ENCODE measurements around the gene CLK3. TPM values are rescaled to one million over a fixed set of nuclear protein-coding genes. Genes with fewer than 3 reads are reported as not detected.

The CLK3 gene
- total and polyA plus RNA-seq, 2 of the 13 experiments (the other 11 are each of a cell fraction or from before 2014, with no cell fraction given), result 41.5 to 82.0 TPM

DNA sequence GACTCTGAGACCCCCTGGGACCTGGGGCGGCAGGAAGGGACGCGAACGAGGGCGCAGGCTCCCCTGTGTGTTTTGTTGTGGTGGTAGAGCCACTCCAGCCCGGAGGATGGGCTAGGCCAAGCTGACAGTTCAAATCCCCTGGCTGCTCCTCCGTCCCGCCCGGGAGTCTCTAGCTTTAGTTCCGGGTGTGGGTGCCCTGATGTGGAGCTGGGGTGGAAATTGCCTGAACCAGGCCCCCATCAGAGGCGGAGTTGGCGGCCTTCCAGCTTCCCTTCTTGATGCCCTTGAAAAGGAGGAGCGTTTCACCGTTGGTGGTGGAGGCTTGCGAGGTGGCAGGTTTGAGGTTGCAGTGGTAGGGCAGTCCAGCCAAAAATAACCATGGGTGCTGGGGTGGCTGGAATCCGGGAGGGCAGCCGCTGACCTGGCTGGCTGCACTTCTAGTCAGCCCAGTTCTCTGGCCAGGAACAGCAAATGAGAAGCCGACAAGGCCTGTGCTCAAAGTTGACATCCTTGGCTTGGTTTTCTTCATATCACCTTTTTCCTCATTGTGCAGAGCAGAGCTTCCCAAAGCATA is 817 bp downstream of the CLK3 start:
- ChIA-PET CTCF (ENCODE audit: low intra/inter-chr PET ratio, low total read pairs) (interaction anchor here (1.1 kb wide), 1 partner anchor 243 kb away, joined by 3 read pairs; no protein-coding TSS in a partner anchor), POLR2A (interaction anchor here (0.5 to 6.9 kb wide), 8 partner anchors 15 to 407 kb away, joined by 3 to 52 read pairs (median 4); partner anchors contain the start of genes ARID3B and PPCDC)
- H3K27me3 ChIP-seq (ENCODE audit: control insufficient read depth in 1 of 2, insufficient read depth in 2 of 2, low read length in 2 of 2), result peaks cover 0 to 15% of the 10 kb centered on the region in 2 experiments; a peak in 2 of 5 replicates
- peaks cover 51% of the 10 kb centered on the region for H4K20me1 ChIP-seq (ENCODE audit: insufficient read depth, low read length)
- H3K27ac ChIP-seq (ENCODE audit: extremely low read length, insufficient read depth, low read length), result peak overlapping the region; percentile 93
- no TSS peak for BruUV-seq (replicated peaks)
- peaks cover 50% of the 10 kb centered on the region for H3K79me2 ChIP-seq (ENCODE audit: insufficient read depth, low read length)
- DNase-seq (ENCODE audit: low spot score), result peak; percentile 54
- H3K9ac ChIP-seq (ENCODE audit: insufficient read depth, low read depth, low read length), result peak overlapping the region; percentile 99
- peaks cover 7 to 23% of the 10 kb centered on the region in 2 experiments for H3K36me3 ChIP-seq (replicated peaks in 1 of 2; ENCODE audit: control insufficient read depth in 1 of 2, insufficient read depth in 2 of 2, low read length in 2 of 2)
- H3K9me3 ChIP-seq (ENCODE audit: low read length), result no peaks in the 10 kb centered on the region
- ATAC-seq, result peak; percentile 2; the same call in 2 of the 3 replicates
- H3K4me3 ChIP-seq (replicated peaks in 1 of 3; ENCODE audit: insufficient read depth in 1 of 3, low read depth in 2 of 3, low read length in 3 of 3), result peak overlapping the region; percentile 90 to 100 (median 94)
- H3K4me2 ChIP-seq (ENCODE audit: low read depth, low read length), result peak overlapping the region; percentile 85
- intact Hi-C loops (cut with micrococcal nuclease; ENCODE audit: unreplicated experiment) (loop anchor here (5.0 kb wide), 2 partner anchors 174 to 244 kb away; no protein-coding TSS in a partner anchor), in situ Hi-C loops (cut with HindIII; ENCODE audit: extremely low pct_ligation_motif_present, low pct_unique_long_range_greater_than_20kb) (no loop called here)
- no peak overlapping the region for H2AFZ ChIP-seq (ENCODE audit: low read length)
- peaks cover 39% of the 10 kb centered on the region for H3K4me1 ChIP-seq (ENCODE audit: insufficient read depth, low read length)
- FAIRE-seq, result peak; percentile 4
- WGBS (ENCODE audit: low lambda C conversion rate), result 0% methylated on average over 17 of the region's 18 CpGs
- TF ChIP-seq FOXC1 (CRISPR knock-in tag; IDR thresholded peaks at IDR 0.05; ENCODE audit: borderline replicate concordance) (no peak), CREM (IDR thresholded peaks at IDR 0.05) (0 out of 2 replicates have a peak, but pooled peaks have one; percentile 6), CREM (CRISPR knock-in tag; IDR thresholded peaks at IDR 0.05) (no peak), DNMT3B (CRISPR knock-in tag; conservative IDR thresholded peaks at IDR 0.05) (0 out of 2 replicates have a peak, but pooled peaks have one; percentile 54), AGO2 (optimal IDR thresholded peaks at IDR 0.05; ENCODE audit: low read depth, low read length) (peak; percentile 21), KAT7 (CRISPR knock-in tag; IDR thresholded peaks at IDR 0.05; ENCODE audit: borderline replicate concordance) (no peak), MED13 (CRISPR knock-in tag; IDR thresholded peaks at IDR 0.05) (peak; percentile 6; the same call in 1 of the 2 replicates), GZF1 (CRISPR knock-in tag; IDR thresholded peaks at IDR 0.05) (peak; percentile 8; the same call in 1 of the 2 replicates), HIVEP1 (CRISPR knock-in tag; IDR thresholded peaks at IDR 0.05) (0 out of 2 replicates have a peak, but pooled peaks have one; percentile 39), ELF1 (CRISPR knock-in tag; IDR thresholded peaks at IDR 0.05) (peak; percentile 36; the same call in 1 of the 2 replicates), ZNF180 (CRISPR knock-in tag; IDR thresholded peaks at IDR 0.05; ENCODE audit: borderline replicate concordance, low read depth) (0 out of 2 replicates have a peak, but pooled peaks have one; percentile 30), ZNF891 (CRISPR knock-in tag; IDR thresholded peaks at IDR 0.05) (0 out of 2 replicates have a peak, but pooled peaks have one; percentile 19), ADNP (CRISPR knock-in tag; IDR thresholded peaks at IDR 0.05) (no peak), ZNF256 (CRISPR knock-in tag; conservative IDR thresholded peaks at IDR 0.05) (0 out of 2 replicates have a peak, but pooled peaks have one; percentile 14), FOXM1 (CRISPR knock-in tag; IDR thresholded peaks at IDR 0.05) (no peak)
- TF ChIP-seq, protein P1, sequence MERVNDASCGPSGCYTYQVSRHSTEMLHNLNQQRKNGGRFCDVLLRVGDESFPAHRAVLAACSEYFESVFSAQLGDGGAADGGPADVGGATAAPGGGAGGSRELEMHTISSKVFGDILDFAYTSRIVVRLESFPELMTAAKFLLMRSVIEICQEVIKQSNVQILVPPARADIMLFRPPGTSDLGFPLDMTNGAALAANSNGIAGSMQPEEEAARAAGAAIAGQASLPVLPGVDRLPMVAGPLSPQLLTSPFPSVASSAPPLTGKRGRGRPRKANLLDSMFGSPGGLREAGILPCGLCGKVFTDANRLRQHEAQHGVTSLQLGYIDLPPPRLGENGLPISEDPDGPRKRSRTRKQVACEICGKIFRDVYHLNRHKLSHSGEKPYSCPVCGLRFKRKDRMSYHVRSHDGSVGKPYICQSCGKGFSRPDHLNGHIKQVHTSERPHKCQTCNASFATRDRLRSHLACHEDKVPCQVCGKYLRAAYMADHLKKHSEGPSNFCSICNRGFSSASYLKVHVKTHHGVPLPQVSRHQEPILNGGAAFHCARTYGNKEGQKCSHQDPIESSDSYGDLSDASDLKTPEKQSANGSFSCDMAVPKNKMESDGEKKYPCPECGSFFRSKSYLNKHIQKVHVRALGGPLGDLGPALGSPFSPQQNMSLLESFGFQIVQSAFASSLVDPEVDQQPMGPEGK (CRISPR knock-in tag; IDR thresholded peaks at IDR 0.05), result peak; percentile 73
- TF ChIP-seq, protein P2, sequence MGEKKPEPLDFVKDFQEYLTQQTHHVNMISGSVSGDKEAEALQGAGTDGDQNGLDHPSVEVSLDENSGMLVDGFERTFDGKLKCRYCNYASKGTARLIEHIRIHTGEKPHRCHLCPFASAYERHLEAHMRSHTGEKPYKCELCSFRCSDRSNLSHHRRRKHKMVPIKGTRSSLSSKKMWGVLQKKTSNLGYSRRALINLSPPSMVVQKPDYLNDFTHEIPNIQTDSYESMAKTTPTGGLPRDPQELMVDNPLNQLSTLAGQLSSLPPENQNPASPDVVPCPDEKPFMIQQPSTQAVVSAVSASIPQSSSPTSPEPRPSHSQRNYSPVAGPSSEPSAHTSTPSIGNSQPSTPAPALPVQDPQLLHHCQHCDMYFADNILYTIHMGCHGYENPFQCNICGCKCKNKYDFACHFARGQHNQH (CRISPR knock-in tag; IDR thresholded peaks at IDR 0.05), result 0 out of 2 replicates have a peak, but pooled peaks have one; percentile 10
- TF ChIP-seq, protein P3, sequence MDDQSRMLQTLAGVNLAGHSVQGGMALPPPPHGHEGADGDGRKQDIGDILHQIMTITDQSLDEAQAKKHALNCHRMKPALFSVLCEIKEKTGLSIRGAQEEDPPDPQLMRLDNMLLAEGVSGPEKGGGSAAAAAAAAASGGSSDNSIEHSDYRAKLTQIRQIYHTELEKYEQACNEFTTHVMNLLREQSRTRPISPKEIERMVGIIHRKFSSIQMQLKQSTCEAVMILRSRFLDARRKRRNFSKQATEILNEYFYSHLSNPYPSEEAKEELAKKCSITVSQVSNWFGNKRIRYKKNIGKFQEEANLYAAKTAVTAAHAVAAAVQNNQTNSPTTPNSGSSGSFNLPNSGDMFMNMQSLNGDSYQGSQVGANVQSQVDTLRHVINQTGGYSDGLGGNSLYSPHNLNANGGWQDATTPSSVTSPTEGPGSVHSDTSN (CRISPR knock-in tag; IDR thresholded peaks at IDR 0.05; ENCODE audit: borderline replicate concordance), result 0 out of 2 replicates have a peak, but pooled peaks have one; percentile 6
